HEK293 (cell line): ENCODE results near the gene SIDT1.

ENCODE experiments used
- CTCF ChIA-PET: fragments of 350-600 bp; formaldehyde crosslinking; extraction: SDS; loops from one replicate; lab custom pipeline; 2021; ENCODE audit warnings: antibody characterized with exemption; lab: Yijun Ruan, JAX
- POLR2A ChIA-PET: fragments of 300-600 bp; formaldehyde crosslinking; extraction: SDS; loops from one replicate; lab custom pipeline; 2020; ENCODE audit warnings: antibody characterized with exemption, inconsistent platforms; lab: Yijun Ruan, JAX
- H3K27ac ChIP-seq: fragments of 200-500 bp; sonication (Bioruptor generic); 2 replicates; pipeline ENCODE4 v1.5.1; 2014; ENCODE audit warnings: low read depth, low read length, control low read depth, inconsistent platforms; ENCODE audit errors: extremely low read depth
- H3K36me3 ChIP-seq, 2 experiments: fragments of 200-500 bp in 1 of 2; sonication (Bioruptor generic) in 1 of 2; 1 replicate in 1 of 2; 2 replicates in 1 of 2; pipeline ENCODE4 v1.5.1; 2014 to 2017; ENCODE audit warnings: inconsistent platforms in 2 of 2, low read length in 2 of 2; ENCODE audit not compliant: control insufficient read depth in 2 of 2, insufficient read depth in 1 of 2
- H3K4me1 ChIP-seq: fragments of 200-500 bp; sonication (Bioruptor generic); 2 replicates; pipeline ENCODE4 v1.5.1; 2014; ENCODE audit warnings: mild to moderate bottlenecking, low read length, inconsistent platforms; ENCODE audit not compliant: control insufficient read depth, insufficient read depth
- H3K4me3 ChIP-seq: 2 replicates; pipeline ENCODE4 v1.5.1; 2011; ENCODE audit warnings: low read depth, mild to moderate bottlenecking, control low read depth, low read length, moderate library complexity
- H3K9me3 ChIP-seq: fragments of 200-500 bp; sonication (Bioruptor generic); 2 replicates; pipeline ENCODE4 v1.5.1; 2014; ENCODE audit warnings: low read depth, low read length, inconsistent platforms; ENCODE audit not compliant: control insufficient read depth, insufficient read depth
- HOXA7 ChIP-seq: sonication (generic); formaldehyde crosslinking; IDR thresholded peaks from 2 replicates; pipeline ENCODE4 v1.8.1; 2022; ENCODE audit warnings: missing genetic modification reagents, borderline replicate concordance
- HOXD13 ChIP-seq: sonication (generic); formaldehyde crosslinking; IDR thresholded peaks from 2 replicates; pipeline ENCODE4 v1.8.0; 2022; ENCODE audit warnings: missing genetic modification reagents, borderline replicate concordance
- KLF16 ChIP-seq: fragments of 450-650 bp; formaldehyde crosslinking; IDR thresholded peaks from 2 replicates; pipeline ENCODE4 v1.5.1; 2017; ENCODE audit warnings: missing biosample characterization, missing genetic modification characterization
- KLF8 ChIP-seq: fragments of 450-650 bp; formaldehyde crosslinking; IDR thresholded peaks from 2 replicates; pipeline ENCODE4 v1.5.1; 2016; ENCODE audit warnings: missing biosample characterization, missing genetic modification characterization
- OSR2 ChIP-seq: fragments of 450-650 bp; formaldehyde crosslinking; IDR thresholded peaks from 2 replicates; pipeline ENCODE4 v1.5.1; 2016; ENCODE audit warnings: missing biosample characterization, missing genetic modification characterization
- SCRT2 ChIP-seq: fragments of 450-650 bp; formaldehyde crosslinking; IDR thresholded peaks from 2 replicates; pipeline ENCODE4 v1.5.1; 2016; ENCODE audit warnings: missing biosample characterization, missing genetic modification characterization
- SP2 ChIP-seq: fragments of 450-650 bp; formaldehyde crosslinking; IDR thresholded peaks from 2 replicates; pipeline ENCODE4 v1.5.1; 2016; ENCODE audit warnings: missing biosample characterization, missing genetic modification characterization
- WT1 ChIP-seq: fragments of 450-650 bp; formaldehyde crosslinking; IDR thresholded peaks from 2 replicates; pipeline ENCODE4 v1.5.1; 2016; ENCODE audit warnings: missing biosample characterization, missing genetic modification characterization
- ZBTB48 ChIP-seq: fragments of 450-650 bp; formaldehyde crosslinking; IDR thresholded peaks from 2 replicates; pipeline ENCODE4 v1.5.1; 2016; ENCODE audit warnings: missing biosample characterization, missing genetic modification characterization
- ZFP3 ChIP-seq: fragments of 450-650 bp; formaldehyde crosslinking; IDR thresholded peaks from 2 replicates; pipeline ENCODE4 v1.5.1; 2016; ENCODE audit warnings: low read depth, missing biosample characterization, missing genetic modification characterization
- ZNF146 ChIP-seq: fragments of 450-650 bp; formaldehyde crosslinking; IDR thresholded peaks from 2 replicates; pipeline ENCODE4 v1.5.1; 2016; ENCODE audit warnings: missing biosample characterization, missing genetic modification characterization
- ZNF155 ChIP-seq: fragments of 450-650 bp; formaldehyde crosslinking; IDR thresholded peaks from 2 replicates; pipeline ENCODE4 v1.5.1; 2016; ENCODE audit warnings: missing biosample characterization, missing genetic modification characterization
- ZNF174 ChIP-seq: fragments of 450-650 bp; formaldehyde crosslinking; IDR thresholded peaks from 2 replicates; pipeline ENCODE4 v1.5.0; 2017; ENCODE audit warnings: missing biosample characterization, mild to moderate bottlenecking, missing genetic modification characterization
- ZNF175 ChIP-seq: fragments of 450-650 bp; formaldehyde crosslinking; IDR thresholded peaks from 2 replicates; pipeline ENCODE4 v1.5.1; 2016; ENCODE audit warnings: missing biosample characterization, missing genetic modification characterization
- ZNF184 ChIP-seq: fragments of 450-650 bp; IDR thresholded peaks from 2 replicates; pipeline ENCODE4 v1.5.1; 2018; ENCODE audit warnings: missing biosample characterization, mild to moderate bottlenecking, missing genetic modification characterization
- ZNF19 ChIP-seq: fragments of 450-650 bp; formaldehyde crosslinking; IDR thresholded peaks from 2 replicates; pipeline ENCODE4; 2016; ENCODE audit warnings: missing biosample characterization, missing genetic modification characterization, low read depth
- ZNF280C ChIP-seq: fragments of 450-650 bp; formaldehyde crosslinking; IDR thresholded peaks from 2 replicates; pipeline ENCODE4 v1.5.1; 2016; ENCODE audit warnings: missing biosample characterization, missing genetic modification characterization
- ZNF354C ChIP-seq: fragments of 450-650 bp; formaldehyde crosslinking; IDR thresholded peaks from 2 replicates; pipeline ENCODE4 v1.5.1; 2016; ENCODE audit warnings: missing biosample characterization, missing genetic modification characterization, low read depth, borderline replicate concordance
- ZNF391 ChIP-seq: fragments of 450-650 bp; formaldehyde crosslinking; IDR thresholded peaks from 2 replicates; pipeline ENCODE4 v1.5.1; 2016; ENCODE audit warnings: low read depth, missing biosample characterization, missing genetic modification characterization, borderline replicate concordance
- ZNF426 ChIP-seq: fragments of 450-650 bp; formaldehyde crosslinking; IDR thresholded peaks from 2 replicates; pipeline ENCODE4 v1.5.1; 2017; ENCODE audit warnings: missing biosample characterization, missing genetic modification characterization, mild to moderate bottlenecking, inconsistent platforms, moderate library complexity
- ZNF549 ChIP-seq: fragments of 450-650 bp; IDR thresholded peaks from 2 replicates; pipeline ENCODE4 v1.5.1; 2018; ENCODE audit warnings: missing biosample characterization, missing genetic modification characterization, mild to moderate bottlenecking, inconsistent platforms, moderate library complexity
- ZNF561 ChIP-seq: fragments of 450-650 bp; IDR thresholded peaks from 2 replicates; pipeline ENCODE4 v1.5.1; 2018; ENCODE audit warnings: missing biosample characterization, missing genetic modification characterization, borderline replicate concordance
- ZNF600 ChIP-seq: fragments of 450-650 bp; formaldehyde crosslinking; IDR thresholded peaks from 2 replicates; pipeline ENCODE4 v1.5.1; 2016; ENCODE audit warnings: missing biosample characterization, missing genetic modification characterization
- ZNF621 ChIP-seq: fragments of 450-650 bp; formaldehyde crosslinking; IDR thresholded peaks from 2 replicates; pipeline ENCODE4 v1.5.1; 2017; ENCODE audit warnings: missing biosample characterization, missing genetic modification characterization
- ZNF629 ChIP-seq: fragments of 450-650 bp; formaldehyde crosslinking; IDR thresholded peaks from 2 replicates; pipeline ENCODE4 v1.5.1; 2017; ENCODE audit warnings: missing biosample characterization, missing genetic modification characterization
- ZNF664 ChIP-seq: fragments of 450-650 bp; formaldehyde crosslinking; IDR thresholded peaks from 2 replicates; pipeline ENCODE4 v1.5.1; 2016; ENCODE audit warnings: missing biosample characterization, missing genetic modification characterization
- ZSCAN16 ChIP-seq: fragments of 450-650 bp; formaldehyde crosslinking; IDR thresholded peaks from 2 replicates; pipeline ENCODE4 v1.5.1; 2016; ENCODE audit warnings: missing biosample characterization, missing genetic modification characterization
- TF ChIP-seq, protein P1 (sequence below): fragments of 450-650 bp; formaldehyde crosslinking; IDR thresholded peaks from 2 replicates; pipeline ENCODE4 v1.5.1; 2016; ENCODE audit warnings: missing biosample characterization, missing genetic modification characterization, low read depth
- TF ChIP-seq, protein P2 (sequence below): fragments of 450-650 bp; formaldehyde crosslinking; IDR thresholded peaks from 2 replicates; pipeline ENCODE4 v1.5.1; 2016; ENCODE audit warnings: missing biosample characterization, missing genetic modification characterization

Gene SIDT1

DNA sequence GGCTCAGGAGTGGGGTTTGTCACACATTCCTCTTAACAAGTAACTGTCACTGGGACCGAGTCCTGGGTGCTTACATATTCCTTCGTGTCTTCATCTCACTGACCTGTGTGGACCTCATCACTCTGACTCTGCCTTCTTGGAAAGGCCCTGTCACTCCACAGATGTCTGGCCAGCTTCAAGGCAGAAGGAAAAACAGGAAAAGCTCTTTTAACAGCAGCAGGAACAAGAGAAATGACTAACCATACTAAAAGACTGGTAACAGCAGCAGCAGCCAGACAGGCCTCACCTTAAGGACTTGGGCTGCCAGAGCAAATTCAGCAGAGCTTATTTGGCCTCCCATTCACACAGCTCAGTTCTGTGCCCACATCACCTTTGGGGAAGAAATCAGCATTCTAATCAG, 96.0 kb downstream of the SIDT1 start (continued):
- TF ChIP-seq OSR2 (no peak), KLF16 (tag by site-specific recombination) (no peak), ZBTB48 (tag by site-specific recombination) (no peak), ZSCAN16 (tag by site-specific recombination) (no peak), WT1 (no peak), HOXD13 (no peak), ZNF184 (tag by site-specific recombination) (no peak), ZNF280C (no peak), ZNF391 (tag by site-specific recombination) (no peak), HOXA7 (CRISPR knock-in tag) (no peak), ZNF549 (tag by site-specific recombination) (no peak)

GRCh38 chr3:113628788-113629187, 96.4 kb downstream of the SIDT1 start:
- H3K27ac ChIP-seq = no peak overlapping the region
- no peaks in the 10 kb centered on the region for H3K4me1 ChIP-seq
- no peak overlapping the region for H3K4me3 ChIP-seq
- H3K9me3 ChIP-seq = no peaks in the 10 kb centered on the region
- no peaks in the 10 kb centered on the region for H3K36me3 ChIP-seq
- TF ChIP-seq ZNF600 (no peak), KLF8 (no peak), ZNF175 (tag by site-specific recombination) (no peak), ZNF174 (no peak), ZNF146 (tag by site-specific recombination) (no peak), ZNF19 (tag by site-specific recombination) (no peak), ZNF629 (tag by site-specific recombination) (no peak), ZNF426 (tag by site-specific recombination) (no peak), ZNF621 (tag by site-specific recombination) (no peak), SP2 (tag by site-specific recombination) (no peak), SCRT2 (no peak), ZFP3 (tag by site-specific recombination) (no peak), ZNF561 (no peak), ZNF155 (tag by site-specific recombination) (no peak), WT1 (no peak), HOXD13 (no peak), ZNF354C (tag by site-specific recombination) (no peak), ZNF664 (no peak)
- TF ChIP-seq, protein P1, sequence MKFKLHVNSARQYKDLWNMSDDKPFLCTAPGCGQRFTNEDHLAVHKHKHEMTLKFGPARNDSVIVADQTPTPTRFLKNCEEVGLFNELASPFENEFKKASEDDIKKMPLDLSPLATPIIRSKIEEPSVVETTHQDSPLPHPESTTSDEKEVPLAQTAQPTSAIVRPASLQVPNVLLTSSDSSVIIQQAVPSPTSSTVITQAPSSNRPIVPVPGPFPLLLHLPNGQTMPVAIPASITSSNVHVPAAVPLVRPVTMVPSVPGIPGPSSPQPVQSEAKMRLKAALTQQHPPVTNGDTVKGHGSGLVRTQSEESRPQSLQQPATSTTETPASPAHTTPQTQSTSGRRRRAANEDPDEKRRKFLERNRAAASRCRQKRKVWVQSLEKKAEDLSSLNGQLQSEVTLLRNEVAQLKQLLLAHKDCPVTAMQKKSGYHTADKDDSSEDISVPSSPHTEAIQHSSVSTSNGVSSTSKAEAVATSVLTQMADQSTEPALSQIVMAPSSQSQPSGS (tag by site-specific recombination) = no peak
- TF ChIP-seq, protein P2, sequence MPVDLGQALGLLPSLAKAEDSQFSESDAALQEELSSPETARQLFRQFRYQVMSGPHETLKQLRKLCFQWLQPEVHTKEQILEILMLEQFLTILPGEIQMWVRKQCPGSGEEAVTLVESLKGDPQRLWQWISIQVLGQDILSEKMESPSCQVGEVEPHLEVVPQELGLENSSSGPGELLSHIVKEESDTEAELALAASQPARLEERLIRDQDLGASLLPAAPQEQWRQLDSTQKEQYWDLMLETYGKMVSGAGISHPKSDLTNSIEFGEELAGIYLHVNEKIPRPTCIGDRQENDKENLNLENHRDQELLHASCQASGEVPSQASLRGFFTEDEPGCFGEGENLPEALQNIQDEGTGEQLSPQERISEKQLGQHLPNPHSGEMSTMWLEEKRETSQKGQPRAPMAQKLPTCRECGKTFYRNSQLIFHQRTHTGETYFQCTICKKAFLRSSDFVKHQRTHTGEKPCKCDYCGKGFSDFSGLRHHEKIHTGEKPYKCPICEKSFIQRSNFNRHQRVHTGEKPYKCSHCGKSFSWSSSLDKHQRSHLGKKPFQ (tag by site-specific recombination) = no peak
- ChIA-PET CTCF (no interaction called here), POLR2A (no interaction called here)
